ENCODE measurements around the gene TMEM116. TPM values are rescaled to one million over a fixed set of nuclear protein-coding genes. Genes with fewer than 3 reads are reported as not detected.

TMEM116 gene
- total RNA-seq = 3.1 and 3.9 TPM in 2 replicates

GRCh38 chr12:112012775-112013600, at the start of gene TMEM116, which contains the start of gene ERP29:
Gene TMEM116, minus strand, starts transcription at chr12:112013165. Its CDS starts 7,895 bp downstream, at chr12:112005270.
Gene ERP29, plus strand, starts transcription at chr12:112013426. Its CDS starts 40 bp downstream, at chr12:112013466.

Small RNAs within 50 kb of the gene (small RNA-seq; reads per million reads assigned to genes)
- gene AC004024.1 (0.16 reads per million), gene MIR3657 (not detected)

Other genes with a start within 250 kb of the TMEM116 start
- gene ALDH2, start 246.2 kb downstream of the TMEM116 start, total RNA-seq = 65.9 and 79.4 TPM in 2 replicates
- 36.9 and 47.7 TPM in 2 replicates for gene MAPKAPK5, start 170.9 kb downstream of the TMEM116 start, total RNA-seq
- 40.8 and 47.7 TPM in 2 replicates for gene ERP29, start 261 bp upstream of the TMEM116 start, total RNA-seq
- gene NAA25, start 95.6 kb upstream of the TMEM116 start, total RNA-seq = 21.9 and 29.1 TPM in 2 replicates
- 24.5 and 29.8 TPM in 2 replicates for gene TRAFD1, start 112.4 kb upstream of the TMEM116 start, total RNA-seq

All from vein endothelial cell (primary cell).